Glutamatergic neuron (in vitro differentiated cells): ENCODE measurements around the gene ATP6V0D1. TPM values are rescaled to one million over a fixed set of nuclear protein-coding genes. Genes with fewer than 3 reads are reported as not detected.
A peak's percentile ranks its signal among the peaks of the same experiment; 100 is the strongest.

Experiments
- DNase-seq: peaks from one replicate; pipeline ENCODE4 v3.0.0; 2022
- H3K27ac Mint-ChIP-seq: one replicate; pipeline ENCODE4 v1.8.0; 2020; ENCODE audit warnings: mild to moderate bottlenecking, mixed read lengths, inconsistent platforms; ENCODE audit not compliant: unreplicated experiment
- H3K27me3 Mint-ChIP-seq: one replicate; pipeline ENCODE4 v1.8.0; 2020; ENCODE audit warnings: mild to moderate bottlenecking, moderate library complexity, mixed read lengths, inconsistent platforms; ENCODE audit not compliant: unreplicated experiment
- H3K36me3 Mint-ChIP-seq: one replicate; pipeline ENCODE4 v1.8.0; 2020; ENCODE audit warnings: mild to moderate bottlenecking, mixed read lengths, inconsistent platforms; ENCODE audit not compliant: unreplicated experiment
- H3K4me1 Mint-ChIP-seq: one replicate; pipeline ENCODE4 v1.8.0; 2020; ENCODE audit warnings: mild to moderate bottlenecking, low read depth, mixed read lengths, inconsistent platforms; ENCODE audit not compliant: unreplicated experiment
- H3K4me3 Mint-ChIP-seq: one replicate; pipeline ENCODE4 v1.8.0; 2020; ENCODE audit warnings: mild to moderate bottlenecking, mixed read lengths, inconsistent platforms; ENCODE audit not compliant: unreplicated experiment
- H3K9me3 Mint-ChIP-seq: one replicate; pipeline ENCODE4 v1.8.0; 2020; ENCODE audit warnings: mild to moderate bottlenecking, moderate library complexity, mixed read lengths, inconsistent platforms; ENCODE audit not compliant: unreplicated experiment
- total RNA-seq: library from RNA; stranded (reverse); fragmentation: NEBNext Ultra II Directional; extraction: Animal tissue kit (Norgen Biotek cat#: 25700); gene quantifications from one replicate; pipeline ENCODE4 v1.2.1, GENCODE V29; 2021; ENCODE audit not compliant: unreplicated experiment
- TF ChIP-seq, protein P1 (sequence below): fragments of 200-600 bp; sonication (generic); IDR thresholded peaks from one replicate; pipeline ENCODE4 v1.5.0; 2021; ENCODE audit not compliant: partially characterized antibody, unreplicated experiment

ATP6V0D1 gene
- total RNA-seq, 1 donor from 2014 or later, result 111 TPM

- DNase-seq, result no peak
- TF ChIP-seq, protein P1, sequence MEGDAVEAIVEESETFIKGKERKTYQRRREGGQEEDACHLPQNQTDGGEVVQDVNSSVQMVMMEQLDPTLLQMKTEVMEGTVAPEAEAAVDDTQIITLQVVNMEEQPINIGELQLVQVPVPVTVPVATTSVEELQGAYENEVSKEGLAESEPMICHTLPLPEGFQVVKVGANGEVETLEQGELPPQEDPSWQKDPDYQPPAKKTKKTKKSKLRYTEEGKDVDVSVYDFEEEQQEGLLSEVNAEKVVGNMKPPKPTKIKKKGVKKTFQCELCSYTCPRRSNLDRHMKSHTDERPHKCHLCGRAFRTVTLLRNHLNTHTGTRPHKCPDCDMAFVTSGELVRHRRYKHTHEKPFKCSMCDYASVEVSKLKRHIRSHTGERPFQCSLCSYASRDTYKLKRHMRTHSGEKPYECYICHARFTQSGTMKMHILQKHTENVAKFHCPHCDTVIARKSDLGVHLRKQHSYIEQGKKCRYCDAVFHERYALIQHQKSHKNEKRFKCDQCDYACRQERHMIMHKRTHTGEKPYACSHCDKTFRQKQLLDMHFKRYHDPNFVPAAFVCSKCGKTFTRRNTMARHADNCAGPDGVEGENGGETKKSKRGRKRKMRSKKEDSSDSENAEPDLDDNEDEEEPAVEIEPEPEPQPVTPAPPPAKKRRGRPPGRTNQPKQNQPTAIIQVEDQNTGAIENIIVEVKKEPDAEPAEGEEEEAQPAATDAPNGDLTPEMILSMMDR, result no peak
- no peaks in the 10 kb centered on the region for H3K4me1 Mint-ChIP-seq
- H3K4me3 Mint-ChIP-seq, result no peak overlapping the region
- peak overlapping the region; percentile 39 for H3K27ac Mint-ChIP-seq
- peaks cover 11% of the 10 kb centered on the region for H3K27me3 Mint-ChIP-seq
- H3K36me3 Mint-ChIP-seq, result no peaks in the 10 kb centered on the region
- H3K9me3 Mint-ChIP-seq, result peaks cover 5% of the 10 kb centered on the region
Measured at GRCh38 chr16:67519242-67519641, 38.3 kb upstream of the ATP6V0D1 start.

- peaks cover 5% of the 10 kb centered on the region for H3K9me3 Mint-ChIP-seq
- TF ChIP-seq, protein P1, result no peak
- no peaks in the 10 kb centered on the region for H3K36me3 Mint-ChIP-seq
- no peak for DNase-seq
- no peak overlapping the region for H3K27ac Mint-ChIP-seq
- no peaks in the 10 kb centered on the region for H3K4me1 Mint-ChIP-seq
- peaks cover 11% of the 10 kb centered on the region for H3K27me3 Mint-ChIP-seq
- H3K4me3 Mint-ChIP-seq, result no peak overlapping the region
Measured at GRCh38 chr16:67518676-67519075, 37.7 kb upstream of the ATP6V0D1 start.

- peaks cover 5% of the 10 kb centered on the region for H3K9me3 Mint-ChIP-seq
Measured at GRCh38 chr16:67517661-67518423, 36.9 kb upstream of the ATP6V0D1 start.

DNA sequence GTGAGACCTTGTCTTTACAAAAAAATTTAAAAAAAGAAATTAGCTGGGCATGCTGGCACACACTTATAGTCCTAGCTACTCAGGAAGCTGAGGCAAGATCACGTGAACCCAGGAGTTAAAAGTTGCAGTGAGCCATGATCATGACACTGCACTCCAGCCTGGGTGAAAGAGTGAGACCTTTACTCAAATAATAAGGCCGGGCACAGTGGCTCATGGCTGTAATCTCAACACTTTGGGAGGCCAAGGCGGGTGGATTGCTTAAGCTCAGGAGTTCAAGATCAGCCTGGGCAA lies 36.1 kb upstream of the ATP6V0D1 start:
- peaks cover 3% of the 10 kb centered on the region for H3K9me3 Mint-ChIP-seq
- H3K4me3 Mint-ChIP-seq, result no peak overlapping the region
- TF ChIP-seq, protein P1, result no peak
- no peaks in the 10 kb centered on the region for H3K4me1 Mint-ChIP-seq
- H3K27me3 Mint-ChIP-seq, result peaks cover 9% of the 10 kb centered on the region
- H3K27ac Mint-ChIP-seq, result no peak overlapping the region
- no peak for DNase-seq
- H3K36me3 Mint-ChIP-seq, result no peaks in the 10 kb centered on the region

More at GRCh38 chr16:67517661-67518423, 36.9 kb upstream of the ATP6V0D1 start:
- H3K27me3 Mint-ChIP-seq, result peaks cover 10% of the 10 kb centered on the region
- peak overlapping the region; percentile 38 for H3K27ac Mint-ChIP-seq
- H3K4me3 Mint-ChIP-seq, result no peak overlapping the region
- no peaks in the 10 kb centered on the region for H3K4me1 Mint-ChIP-seq
- no peak for DNase-seq
- no peaks in the 10 kb centered on the region for H3K36me3 Mint-ChIP-seq
- TF ChIP-seq, protein P1, result no peak

DNA sequence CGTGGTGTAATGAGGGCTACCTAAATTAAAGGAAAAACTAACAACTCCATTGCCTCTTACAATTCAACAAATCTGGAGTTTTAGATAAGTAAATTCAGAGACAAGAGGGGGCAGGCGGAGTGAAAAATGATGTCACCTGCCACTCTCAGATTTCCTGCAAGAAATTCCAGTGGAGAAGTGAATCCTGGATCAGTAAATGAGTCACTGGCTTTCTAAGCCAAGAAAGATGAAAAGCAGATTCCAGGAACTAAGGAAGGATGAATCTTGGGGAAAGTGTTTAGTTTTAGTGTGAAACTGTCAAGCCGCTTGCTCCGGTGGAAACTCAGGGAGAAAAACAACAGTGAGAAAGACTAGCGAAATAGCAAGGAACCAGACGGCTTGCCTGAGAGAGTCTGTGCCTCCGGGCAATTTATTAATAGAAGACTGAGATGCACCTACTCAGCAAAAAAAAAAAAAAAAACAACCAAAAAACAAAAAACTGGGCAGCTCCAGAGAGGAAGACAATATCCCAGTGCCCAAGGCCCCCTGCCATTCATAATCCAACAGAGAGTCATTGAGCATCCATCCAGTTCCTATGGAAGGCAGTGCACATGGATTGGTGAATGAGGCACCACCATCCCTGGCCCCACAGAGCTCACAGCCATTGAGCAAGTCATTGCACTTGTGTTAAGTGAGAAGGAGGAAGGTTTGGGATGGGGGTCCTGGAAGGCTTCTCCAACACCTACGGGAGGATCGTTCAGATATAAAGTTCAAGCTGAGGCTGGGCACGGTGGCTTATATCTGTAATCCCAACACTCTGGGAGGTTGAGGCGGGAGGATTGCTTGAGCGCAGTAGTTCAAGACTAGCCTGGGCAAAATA lies 35.6 kb upstream of the ATP6V0D1 start:
- no peaks in the 10 kb centered on the region for H3K4me1 Mint-ChIP-seq
- peaks cover 3% of the 10 kb centered on the region for H3K9me3 Mint-ChIP-seq
- TF ChIP-seq, protein P1, result no peak
- H3K27ac Mint-ChIP-seq, result no peak overlapping the region
- no peak for DNase-seq
- H3K27me3 Mint-ChIP-seq, result peaks cover 10% of the 10 kb centered on the region
- H3K4me3 Mint-ChIP-seq, result no peak overlapping the region
- H3K36me3 Mint-ChIP-seq, result no peaks in the 10 kb centered on the region
